Rectal smooth muscle tissue (tissue), 1 donor: Measurements from ENCODE around the gene DALRD3.
"Not testable (repeated sequence)": the region's sequence is repeated elsewhere in the genome, so short reads cannot be mapped to it uniquely, and the experiment has no call there.

Source experiments
- H3K27ac ChIP-seq: one replicate; pipeline ENCODE4 v1.7.0; 2013; ENCODE audit warnings: low read depth, low read length, inconsistent platforms
- H3K27me3 ChIP-seq: one replicate; pipeline ENCODE4 v1.7.0; 2013; ENCODE audit warnings: low read length; ENCODE audit not compliant: control insufficient read depth, insufficient read depth
- H3K36me3 ChIP-seq: one replicate; pipeline ENCODE4 v1.7.0; 2013; ENCODE audit warnings: low read length; ENCODE audit not compliant: control insufficient read depth, insufficient read depth
- H3K4me1 ChIP-seq: one replicate; pipeline ENCODE4 v1.7.0; 2013; ENCODE audit warnings: low read length; ENCODE audit not compliant: control insufficient read depth, insufficient read depth
- H3K4me3 ChIP-seq: one replicate; pipeline ENCODE4 v1.7.0; 2013; ENCODE audit warnings: low read length
- H3K9ac ChIP-seq: one replicate; pipeline ENCODE4 v1.7.0; 2013; ENCODE audit warnings: low read length

The DALRD3 gene

GRCh38 chr3:49019941-49020329 lies 1.6 kb upstream of the DALRD3 start:
- H3K27ac ChIP-seq = no peak overlapping the region
- H3K27me3 ChIP-seq = no peaks in the 10 kb centered on the region
- H3K36me3 ChIP-seq = peaks cover 27% of the 10 kb centered on the region
- peak overlapping the region; percentile 66 for H3K9ac ChIP-seq
- peaks cover 12% of the 10 kb centered on the region for H3K4me1 ChIP-seq
- peak overlapping the region; percentile 94 for H3K4me3 ChIP-seq

GRCh38 chr3:49018707-49019006 lies 277 bp upstream of the DALRD3 start:
- Histone ChIP-seq H3K27ac (peak overlapping the region; percentile 63), H3K27me3 (no peaks in the 10 kb centered on the region), H3K9ac (peak overlapping the region; percentile 19), H3K4me1 (peaks cover 12% of the 10 kb centered on the region), H3K4me3 (peak overlapping the region; percentile 82), H3K36me3 (peaks cover 22% of the 10 kb centered on the region)

GRCh38 chr3:49017229-49017970 lies 980 bp downstream of the DALRD3 start:
- Histone ChIP-seq H3K9ac (peak overlapping the region; percentile 28), H3K27me3 (no peaks in the 10 kb centered on the region), H3K36me3 (peaks cover 22% of the 10 kb centered on the region), H3K4me3 (peak overlapping the region; percentile 82), H3K27ac (peak overlapping the region; percentile 63), H3K4me1 (peaks cover 12% of the 10 kb centered on the region)

GRCh38 chr3:49016414-49017228 lies 1.8 kb downstream of the DALRD3 start:
- Histone ChIP-seq H3K4me1 (peaks cover 12% of the 10 kb centered on the region), H3K27me3 (no peaks in the 10 kb centered on the region), H3K9ac (no peak overlapping the region), H3K36me3 (peaks cover 28% of the 10 kb centered on the region), H3K27ac (no peak overlapping the region), H3K4me3 (no peak overlapping the region)

- Histone ChIP-seq H3K36me3 (peaks cover 31% of the 10 kb centered on the region), H3K27me3 (no peaks in the 10 kb centered on the region), H3K9ac (no peak overlapping the region), H3K27ac (no peak overlapping the region), H3K4me1 (peaks cover 12% of the 10 kb centered on the region), H3K4me3 (no peak overlapping the region)
These were observed 2.6 kb downstream of the DALRD3 start for GRCh38 chr3:49015765-49016164.

GRCh38 chr3:49015072-49015471 lies 3.3 kb downstream of the DALRD3 start:
- peaks cover 31% of the 10 kb centered on the region for H3K36me3 ChIP-seq

GRCh38 chr3:49013738-49014660 lies 4.4 kb downstream of the DALRD3 start:
- H3K36me3 ChIP-seq = peaks cover 31% of the 10 kb centered on the region
- H3K27ac ChIP-seq = no peak overlapping the region

More at GRCh38 chr3:49015072-49015471, 3.3 kb downstream of the DALRD3 start:
- H3K9ac ChIP-seq = no peak overlapping the region
- no peaks in the 10 kb centered on the region for H3K27me3 ChIP-seq
- H3K4me3 ChIP-seq = no peak overlapping the region
- no peak overlapping the region for H3K27ac ChIP-seq
- peaks cover 5% of the 10 kb centered on the region for H3K4me1 ChIP-seq

GRCh38 chr3:49013113-49013737 lies 5.2 kb downstream of the DALRD3 start:
- Histone ChIP-seq H3K27me3 (no peaks in the 10 kb centered on the region), H3K4me3 (no peak overlapping the region), H3K4me1 (peaks cover 7% of the 10 kb centered on the region), H3K36me3 (peaks cover 31% of the 10 kb centered on the region), H3K27ac (no peak overlapping the region), H3K9ac (no peak overlapping the region)

More at GRCh38 chr3:49013738-49014660, 4.4 kb downstream of the DALRD3 start:
- Histone ChIP-seq H3K9ac (no peak overlapping the region), H3K4me1 (peaks cover 5% of the 10 kb centered on the region), H3K27me3 (no peaks in the 10 kb centered on the region), H3K4me3 (no peak overlapping the region)

GRCh38 chr3:49012441-49013017 lies 5.9 kb downstream of the DALRD3 start:
- Histone ChIP-seq H3K4me1 (peaks cover 5% of the 10 kb centered on the region), H3K27me3 (no peaks in the 10 kb centered on the region), H3K4me3 (no peak overlapping the region), H3K36me3 (peaks cover 31% of the 10 kb centered on the region), H3K9ac (no peak overlapping the region), H3K27ac (no peak overlapping the region)

- no peaks in the 10 kb centered on the region for H3K27me3 ChIP-seq
- H3K4me3 ChIP-seq = no peak overlapping the region
- peaks cover 9% of the 10 kb centered on the region for H3K36me3 ChIP-seq
- no peak overlapping the region for H3K27ac ChIP-seq
- H3K9ac ChIP-seq = no peak overlapping the region
- H3K4me1 ChIP-seq = peaks cover 3% of the 10 kb centered on the region
These were observed 9.0 kb downstream of the DALRD3 start for GRCh38 chr3:49009396-49009795.

GRCh38 chr3:49008627-49009026 lies 9.8 kb downstream of the DALRD3 start:
- not testable (repeated sequence) for H3K27me3 ChIP-seq, H3K36me3 ChIP-seq, H3K4me1 ChIP-seq, H3K9ac ChIP-seq
- Histone ChIP-seq H3K27ac (peak overlapping the region; percentile 99), H3K4me3 (peak overlapping the region; percentile 95)
